NCI-H2171 (cell line): Measurements from ENCODE around the gene ENPP6.
"Not testable (repeated sequence)": the region's sequence is repeated elsewhere in the genome, so short reads cannot be mapped to it uniquely, and the experiment has no call there.

Experiments
- DNase-seq: peaks from one replicate; lab custom pipeline; 2025; lab: John Stamatoyannopoulos, UW

ENPP6 gene

DNA sequence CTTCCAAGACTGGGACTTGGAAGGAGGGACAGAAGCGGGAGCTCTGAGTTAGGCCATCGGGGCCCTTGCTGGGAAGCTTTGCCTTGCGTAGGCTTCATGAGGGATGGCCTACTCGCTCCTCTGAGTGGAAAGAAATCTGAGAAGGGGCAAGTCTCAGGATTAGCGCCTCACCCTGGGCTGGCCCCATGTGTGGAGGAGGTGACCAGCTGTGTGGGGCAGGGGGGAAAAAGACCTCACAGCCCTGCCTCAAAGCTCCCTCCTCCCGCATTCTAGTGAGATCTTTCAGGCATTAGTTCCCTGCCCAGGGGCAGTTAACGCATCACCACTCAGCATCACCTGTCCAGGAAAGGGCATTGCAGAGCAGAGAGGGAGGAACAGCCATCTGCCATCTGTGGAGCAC, 156.1 kb downstream of the ENPP6 start:
- no peak for DNase-seq

DNA sequence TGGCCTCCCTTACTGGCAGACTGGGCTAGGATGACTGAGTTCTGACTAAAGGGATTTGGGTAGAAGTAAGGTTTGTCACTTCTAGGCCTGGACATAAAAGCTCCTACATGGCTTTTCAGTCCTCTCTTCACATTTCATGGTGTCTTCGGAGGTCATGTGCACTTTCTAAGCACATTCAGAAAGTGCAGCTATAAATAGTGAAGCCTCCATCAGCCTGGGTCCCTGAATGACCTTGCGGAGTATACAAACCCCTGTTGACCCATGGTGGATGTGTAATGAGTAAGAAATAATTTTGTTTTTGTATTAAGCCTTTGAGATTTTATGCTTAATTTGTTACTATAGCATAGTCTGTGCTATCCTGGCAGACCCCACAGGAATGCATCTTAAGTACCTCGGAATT, 158.6 kb downstream of the ENPP6 start:
- DNase-seq, result no peak

DNA sequence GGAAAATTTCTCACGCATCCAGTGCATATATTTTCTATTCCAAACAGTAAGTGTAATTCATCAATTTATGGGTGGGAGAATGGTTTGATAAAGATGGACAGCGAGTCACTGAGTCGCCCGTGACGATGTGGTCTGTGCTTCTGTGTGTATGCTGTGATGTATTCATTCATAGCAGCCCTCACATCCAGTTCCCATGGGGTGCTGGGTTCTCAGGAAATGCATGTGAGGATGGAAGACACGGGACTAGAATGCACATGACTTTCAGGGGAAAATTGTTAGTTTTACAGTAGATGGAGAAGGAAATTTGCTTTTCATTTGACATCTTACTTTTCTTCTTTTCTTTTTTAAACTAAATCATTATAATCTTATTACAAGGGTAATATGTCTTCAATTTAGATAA, 159.6 kb downstream of the ENPP6 start:
- no peak for DNase-seq

DNA sequence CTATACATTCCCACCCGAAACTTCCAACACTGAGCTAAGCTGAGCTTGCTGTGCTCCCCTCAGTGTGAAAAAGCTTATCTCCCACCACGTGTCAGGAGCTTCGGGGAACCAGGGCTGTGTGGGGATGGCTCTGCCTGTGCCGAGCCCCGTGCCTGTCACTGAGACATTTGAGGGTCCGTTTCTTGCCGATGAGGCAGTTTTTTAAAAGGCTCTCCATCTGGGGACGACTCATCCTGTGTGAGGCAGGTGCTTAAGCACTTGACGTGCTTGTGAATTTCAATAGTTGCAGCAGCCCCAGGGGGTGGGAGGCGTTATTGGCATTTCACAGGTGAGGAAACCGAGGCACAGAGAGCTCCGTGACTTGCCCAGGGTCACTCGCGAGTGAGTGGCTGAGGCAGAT, 160.8 kb downstream of the ENPP6 start:
- DNase-seq, result no peak

DNA sequence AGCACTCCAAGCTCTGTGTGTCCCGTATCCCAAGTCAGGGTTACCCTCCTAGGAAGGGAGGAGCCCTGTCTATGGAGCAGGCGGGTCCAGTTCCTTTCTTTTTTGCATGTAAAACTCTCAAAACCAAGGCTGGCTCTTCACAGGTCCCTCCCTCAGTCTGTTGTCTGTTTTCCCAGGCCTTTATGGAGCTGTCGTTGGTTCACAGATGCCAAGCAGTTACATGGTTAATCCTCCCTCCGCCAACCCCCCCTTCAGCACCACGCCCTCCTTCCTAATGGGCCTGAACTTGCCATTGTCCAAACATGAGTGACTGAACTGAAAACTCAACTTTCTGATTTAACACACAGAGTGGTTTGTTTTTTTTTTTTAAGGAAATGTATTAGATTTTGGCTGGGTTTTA, 164.2 kb downstream of the ENPP6 start:
- no peak for DNase-seq

DNA sequence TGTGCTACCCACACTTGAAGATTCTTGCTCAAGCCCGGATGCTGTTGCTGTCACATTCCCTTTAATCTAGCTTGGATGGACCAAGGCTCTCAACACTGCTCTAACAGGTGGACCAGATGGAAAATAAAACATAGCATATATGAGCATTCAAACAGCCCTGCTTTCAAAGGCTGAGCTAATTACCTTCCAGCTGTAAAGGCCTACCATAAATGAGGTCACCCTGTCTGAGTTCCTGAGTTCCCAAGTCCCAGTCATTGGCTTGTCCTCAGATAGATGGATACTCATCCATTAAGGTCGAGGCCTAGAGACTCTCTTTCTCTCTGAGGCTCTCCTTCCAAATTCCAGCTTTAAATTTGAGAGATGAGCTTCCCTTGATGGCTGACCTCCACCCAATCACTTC, 165.1 kb downstream of the ENPP6 start:
- no peak for DNase-seq

DNA sequence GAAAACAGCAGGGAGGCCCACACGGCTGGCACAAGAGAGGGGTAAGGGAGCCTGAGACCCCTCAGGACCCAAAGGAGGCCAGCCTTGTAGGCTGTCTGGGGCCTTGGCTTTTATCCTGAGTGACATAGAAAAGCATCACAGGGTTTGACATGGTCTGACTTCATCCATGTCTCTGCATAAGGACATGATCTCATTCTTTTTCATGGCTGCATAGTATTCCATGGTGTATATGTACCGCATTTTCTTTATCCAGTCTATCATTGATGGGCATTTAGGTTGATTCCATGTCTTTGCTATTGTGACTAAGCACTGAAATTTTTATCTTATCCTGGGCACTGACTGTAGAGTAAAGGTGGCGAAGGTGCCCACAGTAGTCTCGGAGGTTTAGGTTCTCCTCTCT, 166.4 kb downstream of the ENPP6 start:
- DNase-seq, result not testable (repeated sequence)

DNA sequence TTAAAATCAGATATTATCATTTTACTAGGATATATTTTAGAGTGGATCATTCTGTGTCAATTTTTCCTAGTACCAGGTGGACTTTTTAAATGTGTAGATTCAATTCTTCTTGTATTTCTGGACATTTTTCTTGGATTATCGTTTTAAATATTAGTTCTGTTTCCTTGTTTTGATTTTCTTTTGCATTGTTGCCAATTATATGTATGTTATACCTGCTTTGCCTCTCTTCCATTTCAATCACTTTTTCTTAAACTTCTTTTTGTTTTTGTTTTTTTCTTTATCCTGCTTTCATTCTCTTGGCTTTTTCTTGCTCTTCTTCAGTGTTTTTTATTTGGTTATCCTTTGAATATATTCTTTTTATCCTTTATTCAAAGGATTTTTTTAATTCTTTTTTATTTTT, 171.5 kb downstream of the ENPP6 start:
- no peak for DNase-seq

DNA sequence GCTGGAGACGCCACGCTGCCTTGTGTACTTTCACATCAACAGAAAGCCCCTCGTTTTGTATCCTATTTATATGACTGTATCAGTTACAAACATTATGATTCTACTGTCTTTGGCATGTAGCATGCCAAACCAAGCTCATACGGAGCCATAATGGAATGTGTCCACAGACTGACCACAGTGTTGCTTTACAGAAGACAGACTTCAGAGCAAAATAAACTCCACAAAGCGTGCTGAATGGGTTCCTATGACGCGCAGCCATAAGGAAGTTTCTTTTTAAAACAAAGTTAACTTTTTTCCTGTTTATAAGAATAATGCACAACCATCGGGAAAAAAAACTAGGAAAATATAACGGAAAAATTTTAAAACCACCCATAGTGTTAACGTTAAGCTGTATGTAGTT, 176.5 kb downstream of the ENPP6 start:
- DNase-seq, result no peak

DNA sequence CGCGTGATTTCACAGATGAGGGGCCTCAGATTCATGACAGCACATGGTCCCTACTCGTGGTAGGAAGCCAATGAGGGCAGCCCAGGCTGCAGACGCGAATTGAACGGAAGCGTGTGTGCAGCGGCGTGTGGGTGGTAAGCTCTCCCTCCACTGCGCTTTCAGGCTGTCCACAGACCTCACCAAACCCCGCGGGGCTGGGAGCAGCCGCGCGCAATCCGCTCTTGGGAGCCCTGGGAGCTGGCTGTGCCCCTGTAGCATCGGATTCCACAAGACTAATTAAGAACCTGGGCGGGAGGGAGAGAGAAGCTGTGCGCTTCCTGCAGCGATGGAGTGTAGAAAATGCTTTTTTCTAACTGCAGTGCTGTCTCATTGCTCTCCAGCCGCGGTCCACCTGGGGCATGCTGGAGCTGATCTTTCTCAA, 177.7 kb downstream of the ENPP6 start:
- no peak for DNase-seq
